Fibroblast of the aortic adventitia (primary cell): ENCODE results near the gene C3orf70. TPM values are rescaled to one million over a fixed set of nuclear protein-coding genes. Genes with fewer than 3 reads are reported as not detected.
A peak's percentile ranks its signal among the peaks of the same experiment; 100 is the strongest.

ENCODE experiments used
- DNase-seq: peaks from one replicate; pipeline ENCODE4 v3.0.0-alpha.2; 2010; ENCODE audit warnings: low read depth
- H3K4me3 ChIP-seq: 2 replicates; pipeline ENCODE4 v1.5.1; 2011; ENCODE audit warnings: low read depth, mild to moderate bottlenecking, control low read depth, low read length, moderate library complexity
- total RNA-seq: library from RNA; depleted of rRNA; stranded (reverse); fragments of >200 nt; gene quantifications from 2 replicates; pipeline ENCODE4 v1.2.3, GENCODE V29; 2012; ENCODE audit warnings: low replicate concordance
- TF ChIP-seq, protein P1 (sequence below): IDR thresholded peaks from 2 replicates; pipeline ENCODE4 v1.5.1; 2011; ENCODE audit warnings: mild to moderate bottlenecking, low read length, control low read depth, inconsistent platforms; ENCODE audit not compliant: insufficient read depth

C3orf70 gene
- total RNA-seq, 1 donor: 1.1 TPM

DNA sequence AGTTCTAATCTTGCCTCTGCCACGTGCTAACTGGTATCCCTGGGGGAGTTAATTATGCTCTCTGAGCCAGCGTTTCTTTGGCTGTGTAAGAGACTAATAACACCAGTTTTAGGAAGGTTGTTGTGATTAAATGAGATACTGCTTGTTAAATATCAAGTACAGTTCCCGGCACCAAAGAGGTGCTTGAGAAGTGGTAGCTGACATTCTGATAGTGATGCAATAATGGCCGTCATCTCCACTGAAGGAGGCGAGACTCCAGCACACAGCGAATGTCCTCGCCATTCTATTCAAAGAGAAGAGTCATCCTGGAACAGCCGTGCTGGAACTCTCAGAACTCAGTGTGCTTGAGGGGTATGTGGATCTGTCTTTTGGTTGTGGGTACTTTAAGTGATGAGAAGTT is 9.8 kb upstream of the C3orf70 start:
- TF ChIP-seq, protein P1, sequence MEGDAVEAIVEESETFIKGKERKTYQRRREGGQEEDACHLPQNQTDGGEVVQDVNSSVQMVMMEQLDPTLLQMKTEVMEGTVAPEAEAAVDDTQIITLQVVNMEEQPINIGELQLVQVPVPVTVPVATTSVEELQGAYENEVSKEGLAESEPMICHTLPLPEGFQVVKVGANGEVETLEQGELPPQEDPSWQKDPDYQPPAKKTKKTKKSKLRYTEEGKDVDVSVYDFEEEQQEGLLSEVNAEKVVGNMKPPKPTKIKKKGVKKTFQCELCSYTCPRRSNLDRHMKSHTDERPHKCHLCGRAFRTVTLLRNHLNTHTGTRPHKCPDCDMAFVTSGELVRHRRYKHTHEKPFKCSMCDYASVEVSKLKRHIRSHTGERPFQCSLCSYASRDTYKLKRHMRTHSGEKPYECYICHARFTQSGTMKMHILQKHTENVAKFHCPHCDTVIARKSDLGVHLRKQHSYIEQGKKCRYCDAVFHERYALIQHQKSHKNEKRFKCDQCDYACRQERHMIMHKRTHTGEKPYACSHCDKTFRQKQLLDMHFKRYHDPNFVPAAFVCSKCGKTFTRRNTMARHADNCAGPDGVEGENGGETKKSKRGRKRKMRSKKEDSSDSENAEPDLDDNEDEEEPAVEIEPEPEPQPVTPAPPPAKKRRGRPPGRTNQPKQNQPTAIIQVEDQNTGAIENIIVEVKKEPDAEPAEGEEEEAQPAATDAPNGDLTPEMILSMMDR: no peak
- no peak for DNase-seq
- H3K4me3 ChIP-seq: no peak overlapping the region

DNA sequence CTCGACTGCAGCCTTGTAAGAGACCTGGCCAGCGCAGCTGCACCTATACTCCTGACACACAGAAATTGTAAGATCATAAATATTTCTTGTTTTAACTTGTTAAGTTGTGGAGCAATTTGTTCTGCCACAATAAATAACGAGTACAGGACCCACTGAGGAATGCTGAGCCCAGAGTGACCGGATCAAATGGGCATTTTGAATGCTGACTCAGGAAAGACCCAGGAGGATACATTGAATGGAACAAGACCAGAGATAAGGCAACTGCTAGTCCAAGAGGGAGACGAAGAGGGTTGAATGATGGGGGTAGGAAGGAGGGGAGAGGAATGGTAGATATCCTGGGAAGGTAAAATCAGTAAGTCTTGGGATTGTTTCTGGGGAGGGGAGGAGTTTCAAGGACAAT is 8.9 kb upstream of the C3orf70 start:
- no peak for DNase-seq
- TF ChIP-seq, protein P1: no peak
- H3K4me3 ChIP-seq: no peak overlapping the region

DNA sequence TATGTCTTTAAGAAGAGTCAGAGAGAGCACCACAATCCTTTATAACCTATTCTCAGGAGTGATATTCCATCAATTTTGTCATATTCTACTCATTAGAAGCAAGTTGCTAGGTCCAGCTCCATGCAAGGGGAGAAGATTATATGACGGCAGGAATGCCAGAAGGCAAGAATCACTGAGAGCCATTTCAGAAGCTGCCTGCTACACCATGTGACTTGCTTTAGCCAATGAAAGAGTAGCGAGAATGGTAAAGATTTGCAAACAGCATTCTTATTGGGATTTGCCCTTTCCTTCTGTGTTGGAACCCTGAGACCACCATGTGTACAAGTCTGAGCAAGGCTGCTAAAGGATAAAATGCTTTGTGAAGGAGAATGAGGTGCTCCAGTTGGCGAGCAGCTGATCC is 4.5 kb upstream of the C3orf70 start:
- H3K4me3 ChIP-seq: no peak overlapping the region
- TF ChIP-seq, protein P1: no peak
- DNase-seq: no peak

DNA sequence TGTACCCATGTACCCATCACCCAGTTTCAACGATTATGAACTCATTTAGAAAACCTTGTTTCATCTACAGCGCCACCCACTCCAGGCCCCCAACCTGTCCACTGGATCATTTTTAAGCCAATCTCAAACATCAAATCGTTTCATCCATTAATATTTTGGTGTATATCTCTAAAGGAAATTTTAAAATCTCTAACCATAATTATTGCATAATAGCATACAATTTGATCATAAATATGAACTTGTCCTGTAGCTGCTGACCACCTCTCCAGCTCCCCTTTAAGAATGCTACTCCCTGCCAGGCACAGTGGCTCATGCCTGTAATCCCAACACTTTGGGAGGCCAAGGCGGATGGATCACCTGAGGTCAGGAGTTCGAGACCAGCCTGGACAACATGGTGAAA is 2.8 kb upstream of the C3orf70 start:
- DNase-seq: no peak
- TF ChIP-seq, protein P1: no peak
- no peak overlapping the region for H3K4me3 ChIP-seq

DNA sequence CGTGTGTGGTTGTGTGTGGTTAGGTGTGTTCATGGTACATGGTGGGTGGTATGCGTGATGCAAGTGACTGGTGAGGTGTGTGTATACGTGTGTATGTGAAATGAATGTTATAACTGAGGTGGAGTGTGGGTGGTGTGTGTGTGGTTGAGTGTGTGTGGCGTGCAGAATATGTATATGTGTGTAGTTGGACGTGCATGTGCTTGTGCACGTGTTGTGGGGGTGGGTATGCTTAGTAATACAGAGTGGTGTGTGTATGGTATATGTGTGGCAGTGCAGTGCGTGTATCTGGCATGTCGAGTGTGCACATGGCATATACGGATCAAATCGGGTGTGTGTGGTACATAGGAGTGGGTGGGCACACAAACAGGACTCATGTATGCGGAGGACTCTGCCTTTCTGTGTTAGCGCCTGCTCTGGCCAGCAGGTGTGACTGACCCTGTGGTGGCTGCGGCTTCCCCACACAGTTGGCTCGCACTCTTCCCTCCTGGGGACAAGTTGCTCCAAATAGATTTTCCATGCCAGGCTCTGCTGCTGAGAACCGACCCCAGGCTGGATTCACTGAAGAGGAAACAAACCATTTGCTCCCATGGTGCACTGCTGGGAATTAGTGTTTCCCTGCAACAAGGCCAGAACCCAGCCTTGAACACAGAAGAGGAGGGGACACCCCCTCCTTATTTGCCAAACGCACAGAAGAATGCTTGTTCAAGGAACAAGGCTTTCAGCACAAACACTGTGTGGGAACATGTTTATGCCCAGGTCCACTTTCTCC is 1.2 kb upstream of the C3orf70 start:
- TF ChIP-seq, protein P1: no peak
- H3K4me3 ChIP-seq: no peak overlapping the region
- DNase-seq: no peak

DNA sequence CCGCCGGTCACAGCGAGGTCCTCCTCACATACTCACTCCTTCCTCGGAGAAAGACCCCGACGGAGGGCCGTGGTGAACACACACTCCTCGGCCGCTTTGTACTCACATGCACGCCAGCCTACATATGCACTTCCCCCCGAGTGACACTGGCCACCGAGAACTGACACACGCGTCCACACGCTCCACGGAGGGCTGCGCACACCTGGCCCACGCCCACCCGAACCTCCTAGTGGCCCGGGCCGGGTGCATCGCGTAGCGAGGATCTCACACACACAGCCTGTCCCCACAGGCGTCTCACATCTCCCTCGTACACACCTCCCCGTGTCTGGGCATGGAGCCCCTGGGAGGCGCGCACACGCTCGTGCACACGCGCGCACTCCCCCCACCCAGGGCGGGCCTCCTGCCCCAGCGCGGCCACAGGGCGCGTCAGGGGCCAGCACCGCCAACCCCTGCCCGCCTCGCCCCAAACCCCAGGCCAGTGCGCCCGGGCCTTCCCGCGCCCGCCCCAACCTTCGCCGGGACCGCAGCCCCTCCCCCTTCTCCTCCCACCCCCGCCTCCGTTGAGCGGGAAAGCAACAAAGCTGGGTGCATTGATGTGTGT is 411 bp upstream of the C3orf70 start:
- TF ChIP-seq, protein P1: no peak
- H3K4me3 ChIP-seq: peak overlapping the region; percentile 55
- no peak for DNase-seq
